Neural progenitor cell (in vitro differentiated cells): Measurements from ENCODE around the gene PARD3B. TPM values are rescaled to one million over a fixed set of nuclear protein-coding genes. Genes with fewer than 3 reads are reported as not detected.

Source experiments
- DNase-seq: peaks from one replicate; pipeline ENCODE4 v3.0.0-alpha.2; 2016; ENCODE audit warnings: low spot score
- H2AFZ ChIP-seq: fragments of 200-600 bp; sonication (generic); replicated peaks from 2 replicates; pipeline ENCODE4 v1.6.1; 2016; ENCODE audit warnings: antibody characterized with exemption
- H3F3A ChIP-seq: fragments of 200-600 bp; sonication (generic); 2 replicates; pipeline ENCODE4 v1.6.1; 2016; ENCODE audit warnings: antibody characterized with exemption, low read depth
- H3K27ac ChIP-seq: fragments of 200-600 bp; sonication (generic); 2 replicates; pipeline ENCODE4 v1.5.1; 2016; ENCODE audit warnings: mild to moderate bottlenecking
- H3K27me3 ChIP-seq: fragments of 200-600 bp; sonication (generic); 2 replicates; pipeline ENCODE4 v1.6.1; 2016; ENCODE audit warnings: mild to moderate bottlenecking, moderate library complexity
- H3K36me3 ChIP-seq: fragments of 200-600 bp; sonication (generic); 2 replicates; pipeline ENCODE4 v1.5.1; 2016
- H3K4me1 ChIP-seq: fragments of 200-600 bp; sonication (generic); 2 replicates; pipeline ENCODE4 v1.6.1; 2016; ENCODE audit warnings: mixed run types
- H3K4me2 ChIP-seq: fragments of 200-600 bp; sonication (generic); 2 replicates; pipeline ENCODE4 v1.6.1; 2016
- H3K4me3 ChIP-seq: fragments of 200-600 bp; sonication (generic); 2 replicates; pipeline ENCODE4 v1.5.1; 2016
- H3K79me2 ChIP-seq: fragments of 200-600 bp; sonication (generic); 2 replicates; pipeline ENCODE4 v1.6.1; 2016; ENCODE audit warnings: low read depth
- H3K9ac ChIP-seq: fragments of 200-600 bp; sonication (generic); 2 replicates; pipeline ENCODE4 v1.6.1; 2016
- H3K9me3 ChIP-seq: fragments of 200-600 bp; sonication (generic); 2 replicates; pipeline ENCODE4 v1.5.1; 2016; ENCODE audit warnings: low read depth
- H4K20me1 ChIP-seq: fragments of 200-600 bp; sonication (generic); 2 replicates; pipeline ENCODE4 v1.6.1; 2016; ENCODE audit warnings: low read depth
- H3K27ac Mint-ChIP-seq: 3 replicates; pipeline ENCODE4 v1.8.0; 2021; ENCODE audit warnings: mixed read lengths
- H3K27me3 Mint-ChIP-seq: 2 replicates; pipeline ENCODE4 v1.8.0; 2022; ENCODE audit warnings: low read depth, mild to moderate bottlenecking, inconsistent platforms, moderate library complexity, mixed read lengths; ENCODE audit not compliant: insufficient read depth
- H3K36me3 Mint-ChIP-seq: 3 replicates; pipeline ENCODE4 v1.8.0; 2021; ENCODE audit warnings: mixed read lengths
- H3K4me1 Mint-ChIP-seq: 3 replicates; pipeline ENCODE4 v1.8.0; 2021; ENCODE audit warnings: mixed read lengths
- H3K4me3 Mint-ChIP-seq: 3 replicates; pipeline ENCODE4 v1.8.0; 2021; ENCODE audit warnings: mild to moderate bottlenecking, moderate library complexity, mixed read lengths
- H3K9me3 Mint-ChIP-seq: 3 replicates; pipeline ENCODE4 v1.8.0; 2020; ENCODE audit warnings: mixed read lengths
- CTCF ChIP-seq: fragments of 200-600 bp; sonication (generic); IDR thresholded peaks from 2 replicates; pipeline ENCODE4 v1.5.1; 2017; ENCODE audit warnings: antibody characterized with exemption, mild to moderate bottlenecking
- EZH2 ChIP-seq: fragments of 200-600 bp; sonication (generic); IDR thresholded peaks from 2 replicates; pipeline ENCODE4 v1.6.1; 2017; ENCODE audit warnings: antibody characterized with exemption, mild to moderate bottlenecking, moderate library complexity
- EZH2phosphoT487 ChIP-seq: fragments of 200-600 bp; sonication (generic); IDR thresholded peaks from 2 replicates; pipeline ENCODE4 v1.6.1; 2017; ENCODE audit warnings: antibody characterized with exemption
- total RNA-seq: library from RNA; depleted of rRNA; stranded (reverse); fragments of >200 nt; gene quantifications from 2 replicates; pipeline ENCODE4 v1.2.3, GENCODE V29; 2015; ENCODE audit warnings: low replicate concordance

Gene PARD3B
- total RNA-seq, 1 donor from 2014 or later, result 8.4 TPM

GRCh38 chr2:205657579-205657978, 1112.3 kb downstream of the PARD3B start:
- Mint-ChIP-seq H3K4me1 (peaks cover 17% of the 10 kb centered on the region), H3K27ac (no peak overlapping the region), H3K27me3 (peaks cover 4% of the 10 kb centered on the region), H3K36me3 (no peaks in the 10 kb centered on the region), H3K9me3 (no peaks in the 10 kb centered on the region), H3K4me3 (no peak overlapping the region)
- H3K9me3 ChIP-seq, result no peaks in the 10 kb centered on the region
- peaks cover 9% of the 10 kb centered on the region for H3K4me1 ChIP-seq
- no peak overlapping the region for H3K27ac ChIP-seq
- H3K4me3 ChIP-seq, result no peak overlapping the region
- TF ChIP-seq CTCF, result no peak
- TF ChIP-seq EZH2phosphoT487, result no peak
- TF ChIP-seq EZH2, result no peak
- no peaks in the 10 kb centered on the region for H3K79me2 ChIP-seq
- no peaks in the 10 kb centered on the region for H3K27me3 ChIP-seq
- no peaks in the 10 kb centered on the region for H3F3A ChIP-seq
- no peak overlapping the region for H2AFZ ChIP-seq
- H3K36me3 ChIP-seq, result no peaks in the 10 kb centered on the region
- no peaks in the 10 kb centered on the region for H4K20me1 ChIP-seq
- no peak overlapping the region for H3K9ac ChIP-seq
- no peak for DNase-seq
- H3K4me2 ChIP-seq, result no peak overlapping the region

DNA sequence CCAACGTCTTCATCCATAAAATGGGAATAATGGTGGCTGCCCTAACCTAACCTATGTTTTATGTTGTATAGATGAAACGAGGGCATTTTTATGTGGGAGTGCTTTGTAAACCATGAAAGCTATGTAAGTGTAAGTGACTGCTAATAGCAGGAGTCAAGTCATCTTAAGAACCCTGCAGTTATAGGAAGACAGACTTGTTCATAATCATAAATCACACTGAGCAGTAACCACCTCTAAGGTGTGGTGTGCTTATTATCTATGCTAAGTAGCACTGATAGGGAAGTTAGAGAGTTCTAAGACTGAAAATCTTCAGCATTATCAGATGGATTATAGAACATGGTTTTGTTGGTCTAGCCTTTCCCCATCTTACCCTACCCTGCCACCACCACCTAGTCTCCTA, 1112.8 kb downstream of the PARD3B start:
- no peak overlapping the region for H3K9ac ChIP-seq
- no peak overlapping the region for H3K27ac ChIP-seq
- H3K4me1 Mint-ChIP-seq, result peaks cover 17% of the 10 kb centered on the region
- no peaks in the 10 kb centered on the region for H3K79me2 ChIP-seq
- no peaks in the 10 kb centered on the region for H3K9me3 Mint-ChIP-seq
- H3K36me3 Mint-ChIP-seq, result no peaks in the 10 kb centered on the region
- H4K20me1 ChIP-seq, result no peaks in the 10 kb centered on the region
- peaks cover 4% of the 10 kb centered on the region for H3K27me3 Mint-ChIP-seq
- TF ChIP-seq EZH2 (no peak), CTCF (no peak), EZH2phosphoT487 (no peak)
- DNase-seq, result no peak
- H3K4me2 ChIP-seq, result no peak overlapping the region
- no peaks in the 10 kb centered on the region for H3K27me3 ChIP-seq
- peaks cover 9% of the 10 kb centered on the region for H3K4me1 ChIP-seq
- no peak overlapping the region for H2AFZ ChIP-seq
- no peaks in the 10 kb centered on the region for H3K9me3 ChIP-seq
- H3K4me3 Mint-ChIP-seq, result no peak overlapping the region
- H3K36me3 ChIP-seq, result no peaks in the 10 kb centered on the region
- no peak overlapping the region for H3K4me3 ChIP-seq
- no peak overlapping the region for H3K27ac Mint-ChIP-seq
- H3F3A ChIP-seq, result no peaks in the 10 kb centered on the region

DNA sequence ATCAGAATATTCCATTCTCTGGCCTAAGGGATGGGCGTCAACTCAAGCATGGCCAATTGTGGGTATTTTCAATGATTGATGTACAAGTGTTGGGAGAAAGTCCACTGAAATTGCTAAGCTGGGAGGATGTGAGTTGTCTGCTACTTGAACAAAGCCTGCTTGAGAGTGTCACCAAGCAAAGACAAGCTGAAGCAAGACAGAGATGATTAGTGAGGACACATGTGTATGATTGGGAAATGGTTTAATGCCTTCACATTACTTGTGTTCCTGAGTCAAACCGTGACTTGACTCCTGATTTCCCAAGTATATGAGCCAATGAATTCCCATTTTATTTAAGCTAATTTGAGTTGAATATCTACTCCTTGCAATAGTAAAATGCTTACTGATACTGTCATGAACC, 1113.3 kb downstream of the PARD3B start:
- H3K4me1 ChIP-seq, result peaks cover 9% of the 10 kb centered on the region
- TF ChIP-seq CTCF (no peak), EZH2phosphoT487 (no peak), EZH2 (no peak)
- no peak for DNase-seq
- H3K4me2 ChIP-seq, result no peak overlapping the region
- Mint-ChIP-seq H3K36me3 (no peaks in the 10 kb centered on the region), H3K4me3 (no peak overlapping the region), H3K4me1 (peaks cover 17% of the 10 kb centered on the region), H3K9me3 (peaks cover 2% of the 10 kb centered on the region), H3K27me3 (peaks cover 6% of the 10 kb centered on the region), H3K27ac (no peak overlapping the region)
- no peak overlapping the region for H2AFZ ChIP-seq
- H3K4me3 ChIP-seq, result no peak overlapping the region
- no peaks in the 10 kb centered on the region for H3K79me2 ChIP-seq
- no peaks in the 10 kb centered on the region for H4K20me1 ChIP-seq
- H3K36me3 ChIP-seq, result no peaks in the 10 kb centered on the region
- no peaks in the 10 kb centered on the region for H3K27me3 ChIP-seq
- H3K27ac ChIP-seq, result no peak overlapping the region
- no peaks in the 10 kb centered on the region for H3K9me3 ChIP-seq
- no peak overlapping the region for H3K9ac ChIP-seq
- H3F3A ChIP-seq, result no peaks in the 10 kb centered on the region

- Histone ChIP-seq H3K4me1 (peaks cover 9% of the 10 kb centered on the region), H3K4me2 (no peak overlapping the region), H3K27me3 (no peaks in the 10 kb centered on the region), H3K79me2 (no peaks in the 10 kb centered on the region), H3K27ac (no peak overlapping the region), H4K20me1 (no peaks in the 10 kb centered on the region), H3K9ac (no peak overlapping the region), H3K36me3 (no peaks in the 10 kb centered on the region), H3F3A (no peaks in the 10 kb centered on the region), H3K9me3 (no peaks in the 10 kb centered on the region), H3K4me3 (no peak overlapping the region), H2AFZ (no peak overlapping the region)
- H3K4me1 Mint-ChIP-seq, result peaks cover 17% of the 10 kb centered on the region
- H3K36me3 Mint-ChIP-seq, result peaks cover 1% of the 10 kb centered on the region
- H3K9me3 Mint-ChIP-seq, result peaks cover 2% of the 10 kb centered on the region
- TF ChIP-seq EZH2phosphoT487 (no peak), EZH2 (no peak), CTCF (no peak)
- no peak for DNase-seq
- no peak overlapping the region for H3K27ac Mint-ChIP-seq
- H3K4me3 Mint-ChIP-seq, result no peak overlapping the region
- H3K27me3 Mint-ChIP-seq, result peaks cover 4% of the 10 kb centered on the region
Measured at GRCh38 chr2:205659922-205660321, 1114.6 kb downstream of the PARD3B start.
